HS-27A (cell line): ENCODE measurements around the gene ASXL1.

ENCODE experiments used
- DNase-seq: peaks from one replicate; pipeline ENCODE4 v3.0.0-alpha.2; 2012; ENCODE audit warnings: low read depth, missing footprints

ASXL1 gene

DNA sequence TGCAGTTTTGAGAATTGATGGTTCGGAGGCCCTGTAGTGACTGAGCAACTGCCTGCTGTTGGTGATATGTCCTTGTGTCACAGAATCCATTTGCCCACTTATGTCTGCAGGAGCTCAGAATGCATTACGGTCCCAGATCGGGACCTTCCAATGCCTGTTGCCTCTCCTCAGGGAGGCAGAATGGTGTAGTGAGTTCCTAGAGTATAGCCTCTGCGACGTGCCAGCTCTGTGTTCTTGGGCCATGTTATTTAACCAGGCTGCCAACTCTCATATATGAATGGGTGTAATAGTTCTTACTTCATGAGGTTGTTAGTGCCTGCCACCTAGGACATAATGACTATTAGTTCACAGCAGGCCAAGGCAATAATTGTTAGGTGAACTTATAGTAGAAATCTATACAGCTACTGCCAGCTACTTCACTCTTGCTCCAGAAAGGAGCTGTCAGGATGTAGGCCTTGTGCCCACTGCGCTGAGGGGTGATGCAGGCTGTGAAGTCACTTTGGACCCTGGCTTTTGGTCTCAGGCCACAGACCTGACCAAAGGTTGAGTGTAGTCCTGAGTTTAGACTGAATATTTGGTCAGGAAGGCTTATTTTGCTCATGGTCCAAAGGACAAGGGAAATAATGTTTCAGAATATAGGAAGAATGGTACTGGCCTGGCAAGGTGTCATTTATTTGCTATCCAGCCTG lies 82.1 kb downstream of the ASXL1 start:
- DNase-seq, result no peak

DNA sequence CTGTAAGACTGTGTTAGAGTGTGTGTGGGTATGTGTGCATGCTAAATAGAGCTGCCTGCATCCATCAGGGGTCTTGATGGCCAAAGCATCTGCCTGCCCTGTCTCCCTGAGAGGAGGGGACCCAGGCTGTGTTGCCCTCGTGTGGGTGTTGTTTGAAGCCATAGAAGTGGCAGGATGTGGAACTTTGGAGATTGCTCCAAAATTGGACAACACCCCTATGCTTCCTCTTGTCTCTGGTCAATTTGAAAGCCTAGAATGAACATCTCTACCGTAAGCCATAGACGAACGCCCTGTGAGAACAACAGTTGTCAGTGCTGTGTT lies 82.6 kb downstream of the ASXL1 start:
- no peak for DNase-seq

DNA sequence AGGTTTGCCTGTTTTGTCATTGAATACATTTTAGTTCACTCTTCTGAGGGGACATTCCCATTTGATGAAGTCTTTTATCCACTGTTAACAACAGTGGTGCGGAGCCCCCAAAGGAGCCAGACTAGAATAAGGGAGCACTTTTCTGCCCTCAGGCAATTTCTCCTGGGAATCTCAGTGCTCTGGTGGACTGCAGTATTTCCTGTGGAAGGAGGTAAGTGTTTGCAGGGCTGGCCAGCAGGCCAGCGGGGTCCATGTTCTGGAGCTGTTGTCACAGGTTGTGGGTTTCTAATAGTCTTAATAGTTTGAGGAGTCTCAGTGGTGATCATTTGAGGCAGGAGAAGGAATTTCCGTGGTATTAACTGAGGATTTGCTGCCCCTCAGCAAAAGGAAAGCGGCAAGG lies 83.5 kb downstream of the ASXL1 start:
- DNase-seq, result no peak

DNA sequence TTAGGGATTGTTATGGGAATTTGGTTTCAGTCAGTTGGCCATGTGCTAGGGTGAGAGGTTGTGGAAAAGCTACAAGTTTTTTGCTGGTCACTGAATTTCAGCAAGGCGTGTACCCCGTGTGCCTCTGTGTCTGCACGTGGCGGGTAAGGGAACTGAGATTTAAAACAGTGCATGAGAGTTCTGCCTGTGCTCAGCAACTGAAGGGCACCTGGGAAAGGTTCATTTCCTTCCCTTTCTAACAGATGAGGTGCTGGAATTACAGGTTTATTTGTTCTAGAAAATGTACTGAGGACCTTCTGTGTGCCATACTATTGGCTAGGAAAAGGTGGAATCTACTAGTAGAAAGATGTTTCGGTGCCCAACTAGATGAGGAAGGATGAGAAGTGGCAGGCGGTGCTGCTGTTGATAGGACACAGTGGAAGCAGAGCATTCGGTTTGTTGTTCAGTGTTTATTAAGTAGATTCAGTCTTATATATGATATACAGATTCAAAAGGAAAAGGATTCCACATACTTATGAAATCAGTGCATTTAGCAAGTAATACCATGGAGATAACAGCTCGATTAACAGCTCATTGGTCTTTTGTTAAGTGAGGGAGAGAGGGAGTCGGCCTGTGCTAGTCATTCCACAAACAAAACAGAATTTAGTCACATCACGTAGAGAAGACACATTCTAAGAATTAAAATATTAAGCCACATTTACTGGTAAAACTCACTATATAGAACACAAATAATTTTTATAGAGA lies 84.7 kb downstream of the ASXL1 start:
- DNase-seq, result no peak

DNA sequence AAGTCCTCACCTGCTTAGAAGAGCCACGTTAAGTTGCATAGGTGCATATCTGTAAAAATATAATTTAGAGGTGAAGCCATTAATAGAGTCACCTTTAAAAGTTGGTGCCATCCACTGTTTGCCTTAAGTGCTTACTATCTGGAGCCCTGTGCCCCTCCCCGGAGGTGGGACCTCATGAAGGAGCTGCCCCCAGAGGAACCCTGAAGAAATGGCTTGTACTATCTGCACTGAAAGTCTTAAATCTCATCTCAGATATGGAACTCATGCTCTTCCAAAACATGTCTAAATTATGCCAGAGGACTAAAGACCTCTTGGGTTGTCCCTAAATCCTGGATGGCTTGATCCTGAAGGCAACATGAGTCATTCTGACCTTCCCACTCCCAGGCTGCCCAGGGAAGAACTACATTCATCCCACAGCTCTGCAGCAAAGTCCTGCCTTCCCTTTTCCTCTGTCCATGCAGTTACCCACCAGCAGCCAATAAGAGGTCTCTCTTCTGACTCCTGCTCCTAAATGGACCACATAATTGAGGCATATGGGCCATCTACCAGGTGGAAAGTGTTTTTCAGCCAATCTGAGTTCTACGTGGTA lies 85.3 kb downstream of the ASXL1 start:
- no peak for DNase-seq

DNA sequence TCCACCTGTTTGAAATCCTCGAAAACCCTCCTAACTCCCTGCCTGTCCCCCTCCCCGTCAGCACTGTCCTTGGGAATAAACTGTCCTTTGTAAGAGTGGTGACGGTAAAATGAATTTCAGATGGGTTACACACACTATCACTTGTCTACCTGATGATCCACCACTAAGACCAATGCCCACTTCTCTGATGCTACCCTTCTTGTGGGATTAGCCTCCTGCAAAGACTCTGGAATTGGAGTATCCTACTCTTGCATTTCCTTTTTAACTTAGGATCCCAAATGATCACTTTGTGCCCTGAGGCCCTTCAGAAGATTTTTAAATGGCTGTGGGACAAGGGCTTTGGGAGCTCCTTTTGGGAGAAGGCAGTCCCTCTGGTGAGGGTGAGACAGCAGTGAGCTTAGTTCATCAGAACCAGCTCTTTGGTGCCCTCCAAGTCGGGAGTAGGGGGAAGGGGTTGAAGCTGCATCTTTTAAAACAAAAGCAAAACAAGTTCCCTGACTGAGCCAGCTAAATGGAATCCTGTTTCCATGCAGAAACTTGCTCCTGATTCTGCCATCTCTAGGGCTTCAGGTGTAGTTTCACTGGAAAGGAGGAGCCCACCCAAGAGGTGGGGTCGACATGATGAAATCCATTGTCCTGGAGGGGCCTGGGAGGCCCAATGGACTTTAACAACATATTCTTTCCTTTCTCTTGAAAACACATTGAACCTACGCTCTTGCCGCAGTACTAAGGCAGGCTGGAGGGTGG lies 86.5 kb downstream of the ASXL1 start:
- DNase-seq, result no peak

DNA sequence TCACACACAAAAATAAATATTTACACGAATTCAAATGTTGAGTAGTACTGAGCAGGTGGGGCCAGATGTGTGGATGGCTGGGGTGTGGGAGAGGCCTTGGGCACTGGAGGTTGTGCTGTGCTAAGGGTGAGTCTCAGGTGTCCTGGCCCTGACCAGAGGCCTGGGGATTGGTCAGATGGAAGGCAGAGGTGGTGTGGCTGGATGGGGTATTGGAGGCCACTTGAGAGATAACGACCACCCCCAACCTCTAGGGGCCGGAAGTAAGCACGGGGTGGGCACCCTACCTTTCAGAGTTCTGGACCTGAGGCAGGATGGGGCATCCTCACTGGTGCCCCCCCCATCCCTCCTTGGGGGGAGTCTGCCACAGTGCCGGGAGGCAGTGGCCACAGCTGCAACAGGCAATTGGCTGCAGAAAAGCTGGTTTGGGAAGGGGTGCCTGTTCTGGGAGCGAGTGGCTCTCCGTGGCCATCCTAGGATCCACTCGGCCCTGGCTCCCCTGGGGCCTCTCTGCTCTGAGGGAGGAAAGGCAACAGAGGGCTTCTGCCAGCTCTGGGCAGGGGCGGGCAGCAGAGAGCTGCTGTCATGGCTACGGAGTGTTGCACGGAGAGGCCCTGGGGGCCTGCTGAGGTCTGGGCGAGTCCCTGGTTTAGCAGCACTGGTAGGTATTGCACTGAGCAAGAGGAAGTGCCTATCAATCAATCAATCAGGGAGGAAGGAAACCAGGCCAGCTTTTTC lies 87.6 kb downstream of the ASXL1 start:
- DNase-seq, result no peak

DNA sequence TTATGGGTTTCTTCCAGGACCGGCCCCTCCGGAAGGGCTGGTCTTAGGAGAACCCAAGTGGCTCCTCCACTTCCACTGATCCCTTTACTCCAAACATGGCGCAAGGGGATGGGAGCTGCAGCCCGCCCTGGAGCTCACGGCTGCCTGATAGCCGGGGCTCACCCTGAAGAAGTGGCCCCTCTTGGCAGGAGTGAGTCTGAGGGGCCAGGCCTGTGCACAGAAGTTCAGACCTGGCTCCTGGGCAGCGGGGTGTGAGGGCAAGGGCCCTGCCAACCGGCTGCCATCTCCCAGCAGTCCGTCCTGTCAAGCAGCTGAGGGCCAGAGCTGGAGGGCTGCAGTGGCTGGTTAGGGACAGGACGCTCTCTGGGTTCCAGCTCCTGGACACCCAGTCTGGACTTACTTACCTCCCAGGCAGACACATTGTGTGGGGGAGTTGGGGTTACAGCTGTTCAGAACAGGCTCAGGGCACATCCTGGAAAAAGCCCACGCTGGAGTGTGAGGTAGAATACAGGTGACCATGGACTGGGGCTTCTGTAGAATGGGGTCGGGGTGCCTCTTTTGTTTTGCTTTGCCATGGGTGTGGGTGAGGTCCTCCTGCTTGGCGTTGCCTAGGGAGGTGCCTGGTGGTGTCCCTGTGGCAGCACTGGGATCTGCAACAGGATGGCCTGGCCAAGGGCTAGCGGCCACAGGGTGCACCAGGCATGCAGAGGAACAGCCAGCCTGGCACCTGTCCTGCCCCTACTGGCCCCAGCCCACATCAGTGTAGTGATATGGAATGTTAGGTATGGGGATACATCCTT lies 88.4 kb downstream of the ASXL1 start:
- no peak for DNase-seq

DNA sequence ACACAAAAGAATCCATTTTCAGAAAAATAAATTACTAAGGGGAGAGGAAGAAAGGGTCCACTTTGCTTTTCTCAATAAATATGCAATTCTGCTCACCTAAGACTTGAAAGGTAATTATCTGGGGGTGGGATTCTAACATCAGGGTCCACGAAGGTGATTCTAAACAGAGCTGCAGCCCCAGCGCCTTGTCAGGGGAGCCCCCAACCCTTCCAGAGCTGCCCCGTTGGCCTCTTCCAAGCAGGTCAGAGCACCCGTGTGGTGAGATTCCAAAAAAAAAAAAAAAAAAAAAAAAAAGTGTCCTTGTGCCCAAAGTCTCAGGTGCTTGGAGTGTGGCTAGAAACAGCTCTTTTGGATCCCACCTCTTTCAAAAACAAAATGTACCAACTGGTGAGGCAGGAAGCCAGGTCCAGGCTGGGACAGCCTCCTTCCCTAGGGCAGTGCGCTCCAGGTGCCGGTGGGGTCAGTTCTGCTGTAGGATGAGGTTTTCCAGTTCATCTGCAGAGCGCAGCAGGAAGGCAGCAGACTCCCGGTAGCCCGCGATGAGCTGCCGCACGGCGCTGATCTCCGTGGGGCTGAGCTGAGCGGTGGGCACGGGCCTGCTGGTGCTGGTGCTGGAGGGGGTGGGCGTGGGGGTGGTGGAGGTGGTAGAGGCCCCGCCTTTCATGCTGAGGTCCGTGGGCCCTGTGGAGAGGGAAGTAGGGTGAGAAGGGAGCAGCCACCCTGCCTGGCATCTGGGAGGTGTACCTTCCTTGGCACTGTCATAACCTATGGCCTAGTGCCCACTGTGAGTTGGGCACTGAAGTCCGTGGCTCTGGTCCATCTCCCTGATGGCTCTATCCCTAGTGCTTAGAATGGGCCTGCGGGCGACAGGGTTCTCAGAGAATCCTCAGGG lies 89.3 kb downstream of the ASXL1 start:
- no peak for DNase-seq

DNA sequence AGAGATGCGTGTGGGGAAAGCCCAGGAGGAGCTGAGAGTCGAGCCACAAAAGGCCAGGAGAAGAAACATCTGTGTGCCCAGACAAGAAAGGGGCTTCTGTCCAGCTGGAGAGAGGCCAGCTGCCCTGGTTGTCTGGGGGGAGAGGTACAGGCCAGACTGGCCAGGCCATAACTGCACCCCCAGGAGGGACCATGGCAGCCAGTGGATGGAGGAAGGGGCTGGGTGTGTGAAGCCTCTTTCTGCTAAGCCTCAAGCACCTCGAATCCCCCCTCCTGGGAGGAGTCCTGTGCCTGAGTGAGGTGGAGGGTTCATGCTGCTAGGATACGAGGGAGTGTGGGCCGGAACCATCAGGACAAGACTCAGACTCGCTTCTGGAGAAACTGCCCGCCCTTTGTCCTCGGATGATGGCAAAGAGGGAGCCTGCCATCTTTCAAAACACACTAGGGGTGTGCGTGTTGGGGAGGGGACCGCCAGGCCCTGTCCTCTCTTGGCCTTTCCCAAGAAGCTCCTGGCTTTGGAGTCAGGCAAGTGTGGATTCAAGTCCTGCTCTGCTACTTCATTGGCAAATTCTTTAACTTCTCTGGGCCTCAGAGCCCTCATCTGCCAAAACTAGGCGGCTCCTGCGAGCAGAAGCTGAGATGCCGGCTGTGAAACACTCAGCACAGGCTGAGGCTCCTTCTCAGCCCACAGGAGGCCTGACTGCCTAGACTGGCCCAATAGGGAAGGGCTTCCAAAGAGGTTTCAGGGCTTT lies 90.3 kb downstream of the ASXL1 start:
- no peak for DNase-seq

DNA sequence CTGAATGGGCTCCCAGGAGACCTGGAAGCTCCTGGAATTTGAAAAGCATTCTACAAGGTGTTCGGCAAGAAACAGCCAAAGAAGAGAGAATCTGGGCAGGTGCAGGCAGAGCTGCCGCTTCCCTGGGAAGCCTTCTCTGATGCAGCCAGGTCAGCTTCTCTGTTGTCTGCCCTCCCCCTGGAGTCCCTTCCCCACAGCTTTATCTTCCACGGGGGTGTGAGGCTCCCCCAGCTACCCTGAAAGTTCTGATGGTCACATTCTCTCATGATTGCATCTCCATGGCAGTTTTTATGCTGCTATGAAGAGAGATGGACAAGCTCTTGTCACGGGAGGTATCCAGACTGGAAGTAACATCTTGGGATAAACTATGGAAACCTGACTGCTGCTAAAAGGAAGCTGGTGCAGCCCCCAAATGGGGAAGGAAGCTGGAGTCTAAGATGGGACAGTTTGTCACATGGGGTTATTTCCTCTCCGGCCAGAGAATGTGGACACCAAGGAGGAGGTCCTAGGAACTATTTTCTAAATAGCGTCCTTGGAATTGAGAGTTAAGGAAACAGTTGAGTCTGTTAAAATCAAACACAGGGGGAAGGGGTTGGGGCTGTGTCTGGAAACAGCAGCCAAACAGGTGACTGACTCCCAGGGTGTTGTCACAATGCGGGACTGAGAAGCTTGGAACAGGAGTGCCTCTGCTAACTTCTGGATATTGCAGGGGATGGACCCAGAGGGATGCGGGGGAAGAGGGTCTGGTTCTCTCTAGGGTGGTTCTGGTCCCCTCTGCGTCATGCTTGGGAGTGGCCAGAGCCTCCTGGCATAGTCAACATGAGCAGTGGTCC lies 91.1 kb downstream of the ASXL1 start:
- DNase-seq, result no peak

DNA sequence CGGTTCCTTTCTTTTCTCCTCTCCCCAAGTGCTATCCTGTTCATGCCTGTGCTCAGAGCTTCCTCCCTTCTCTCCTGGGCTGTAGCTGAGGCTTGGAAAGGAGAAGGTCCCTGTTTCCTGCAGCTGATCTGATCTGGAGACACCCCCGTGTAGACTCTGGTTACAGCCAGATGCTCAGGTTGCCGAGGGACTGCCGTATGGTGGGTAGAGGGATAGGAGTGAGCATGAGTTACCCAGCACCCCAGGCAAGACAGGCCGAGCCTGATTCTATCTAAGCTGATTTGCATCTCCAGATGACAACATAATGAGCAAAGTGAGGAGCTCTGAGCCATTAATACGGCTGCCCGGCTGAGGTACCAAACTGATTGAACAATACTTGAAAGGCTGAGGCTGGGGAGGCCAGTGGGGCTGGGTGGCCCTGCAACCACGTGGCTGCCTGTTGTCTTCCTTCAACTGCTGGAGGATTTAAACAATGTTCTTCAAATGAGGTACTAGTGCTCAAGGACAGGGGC lies 91.8 kb downstream of the ASXL1 start:
- DNase-seq, result no peak

DNA sequence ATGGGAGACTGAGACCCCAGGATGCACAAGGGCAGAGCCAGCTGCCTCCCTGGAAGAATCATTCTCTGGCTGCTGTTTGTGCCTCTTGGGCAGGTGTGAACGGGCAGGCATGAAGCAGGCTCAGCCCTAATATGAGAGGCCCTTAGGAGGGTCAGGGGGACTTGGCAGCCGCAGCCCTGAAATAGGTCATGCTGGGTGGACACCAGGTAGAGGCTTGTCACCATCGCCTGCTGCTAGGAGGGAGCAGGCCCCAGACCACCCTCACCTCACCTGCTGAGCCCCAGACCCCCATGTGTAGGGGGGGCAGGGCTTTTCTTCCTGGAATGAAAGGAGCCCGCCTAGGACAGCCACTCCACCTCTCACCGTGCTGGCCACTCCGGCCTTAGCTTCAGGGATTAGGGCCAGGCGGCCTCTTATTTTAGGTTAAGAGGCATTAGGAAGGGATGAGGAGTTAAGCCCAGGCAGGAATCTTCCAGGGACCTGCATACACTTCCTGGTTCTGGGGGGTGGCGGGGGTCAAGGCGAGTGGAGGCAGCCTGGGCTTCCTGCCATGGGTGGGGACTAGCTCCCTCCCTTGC lies 92.4 kb downstream of the ASXL1 start:
- DNase-seq, result no peak

DNA sequence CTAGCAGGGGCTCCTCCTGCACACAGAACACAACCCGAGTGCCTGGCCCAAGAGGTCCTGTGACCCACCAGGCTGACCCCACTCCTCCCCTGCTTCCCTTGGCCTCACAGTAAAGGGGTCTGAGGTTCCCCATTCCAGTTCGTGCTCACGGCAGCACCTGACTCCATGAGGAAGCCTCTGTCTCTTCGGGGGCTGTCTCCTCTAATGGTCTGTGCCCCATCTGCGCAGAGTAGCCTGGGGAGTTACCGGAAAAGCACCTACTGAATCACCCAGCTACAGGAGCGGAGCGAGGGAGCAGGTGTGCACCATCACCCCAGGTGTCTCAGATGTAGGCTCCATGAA lies 93.2 kb downstream of the ASXL1 start:
- DNase-seq, result no peak

DNA sequence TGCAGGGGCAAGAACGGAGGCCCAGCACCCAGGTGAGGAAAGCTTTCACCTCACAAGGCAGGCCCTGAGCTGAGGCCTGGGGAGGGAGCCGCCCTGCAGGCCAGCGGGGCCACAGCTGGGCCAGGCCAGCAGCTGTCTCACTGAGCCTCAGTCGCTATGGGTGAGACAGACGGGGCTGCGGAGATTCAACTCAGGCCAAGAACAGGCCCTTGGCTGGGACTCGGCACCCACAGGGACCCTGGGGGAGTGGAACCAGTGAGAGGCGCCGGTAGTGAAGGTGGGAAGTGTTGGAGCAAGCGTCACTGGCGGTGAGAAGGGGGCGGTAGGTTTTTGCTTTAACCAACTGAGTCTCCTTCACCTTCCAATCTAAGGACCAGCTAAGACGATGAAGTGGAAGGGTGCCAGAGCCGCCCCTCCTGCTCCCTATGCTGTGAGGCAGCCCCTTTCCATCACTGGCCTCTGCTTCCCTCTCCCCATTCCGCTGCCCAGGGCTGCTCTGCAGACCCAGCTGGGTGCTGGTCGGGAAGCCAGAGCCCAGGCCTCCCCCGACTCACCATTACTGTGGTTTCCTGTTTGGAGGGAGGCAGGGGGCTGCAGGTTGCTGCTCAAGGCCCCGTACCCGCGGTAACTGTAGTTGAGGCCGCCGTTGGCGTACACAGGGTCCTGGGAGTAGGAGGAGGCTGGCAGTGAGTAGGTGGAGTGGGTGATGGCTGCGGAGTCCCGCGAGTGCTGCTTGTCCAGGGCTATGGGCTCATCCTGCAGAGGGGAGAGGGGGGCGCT lies 93.7 kb downstream of the ASXL1 start:
- DNase-seq, result no peak

DNA sequence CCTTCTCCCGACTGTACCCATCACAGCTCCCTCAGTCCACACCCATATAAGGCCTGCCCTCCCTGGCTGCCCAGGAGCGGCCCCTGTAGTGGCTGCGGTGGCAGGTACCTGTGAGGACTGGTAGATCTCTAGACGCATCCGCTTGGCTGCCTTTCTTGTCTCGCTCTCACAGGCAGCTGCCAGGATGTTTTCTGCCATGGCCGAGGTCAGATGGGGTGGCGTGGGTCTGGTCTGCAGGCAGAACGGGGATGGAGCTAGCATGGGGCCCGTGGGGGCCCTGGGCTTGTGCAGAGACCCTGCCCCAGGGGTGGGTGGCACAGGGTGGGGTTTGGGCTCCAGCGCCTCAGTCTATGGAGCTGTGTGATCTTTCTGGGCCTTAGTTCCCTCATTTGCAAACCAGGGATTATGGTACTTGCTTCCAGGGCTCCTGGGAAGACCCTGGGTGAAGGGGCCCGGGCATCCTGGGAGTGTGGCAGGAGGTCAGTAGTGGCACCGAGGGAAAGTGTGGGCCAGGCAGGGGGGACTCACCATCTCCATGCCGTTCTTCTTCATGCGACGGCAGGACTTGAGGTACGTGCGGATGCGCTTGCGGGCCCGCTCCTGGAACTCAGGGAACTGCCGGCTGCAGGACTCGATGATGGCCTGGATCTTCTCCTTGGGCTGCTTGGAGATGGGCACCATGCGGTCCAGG lies 94.8 kb downstream of the ASXL1 start:
- no peak for DNase-seq
